SK-N-SH treated with all-trans-retinoic acid at 6 μM for 48 hours (cell line): ENCODE data around the gene SNX13.

Experiments
- ATAC-seq: fragments of 200-7000 bp; cut with Tn5 transposase; 3 replicates; pipeline ENCODE4 v1.9.1; 2020; ENCODE audit warnings: mild to moderate bottlenecking, moderate library complexity
- ARNTL ChIP-seq: fragments of 450-650 bp; formaldehyde crosslinking; IDR thresholded peaks from 2 replicates; pipeline ENCODE4 v1.5.0; 2020; ENCODE audit warnings: low read depth, mild to moderate bottlenecking, moderate library complexity, borderline replicate concordance
- BACH2 ChIP-seq: fragments of 250-450 bp; sonication (Bioruptor Pico); IDR thresholded peaks from 2 replicates; pipeline ENCODE4 v1.9.0; 2021; ENCODE audit warnings: mild to moderate bottlenecking, borderline replicate concordance
- CSDC2 ChIP-seq: fragments of 250-450 bp; sonication (Bioruptor Pico); IDR thresholded peaks from 2 replicates; pipeline ENCODE4 v1.5.0; 2020; ENCODE audit warnings: mild to moderate bottlenecking, moderate library complexity
- CSRNP3 ChIP-seq: fragments of 250-450 bp; sonication (Bioruptor Pico); IDR thresholded peaks from 2 replicates; pipeline ENCODE4 v1.5.1; 2021; ENCODE audit warnings: mild to moderate bottlenecking, moderate library complexity
- OSR1 ChIP-seq: fragments of 250-450 bp; sonication (Bioruptor Pico); IDR thresholded peaks from 2 replicates; pipeline ENCODE4 v1.8.0; 2022; ENCODE audit warnings: moderate library complexity, mild to moderate bottlenecking, inconsistent platforms
- PPARA ChIP-seq: fragments of 250-450 bp; sonication (Bioruptor Pico); IDR thresholded peaks from 2 replicates; pipeline ENCODE4 v1.5.0; 2020; ENCODE audit warnings: mild to moderate bottlenecking, borderline replicate concordance
- RARB ChIP-seq: fragments of 250-450 bp; sonication (Bioruptor Pico); IDR thresholded peaks from 2 replicates; pipeline ENCODE4 v1.8.0; 2021; ENCODE audit warnings: mild to moderate bottlenecking, moderate library complexity
- TCF4 ChIP-seq: fragments of 250-450 bp; sonication (Bioruptor Pico); IDR thresholded peaks from 2 replicates; pipeline ENCODE4 v1.8.0; 2021; ENCODE audit warnings: mild to moderate bottlenecking, moderate library complexity, borderline replicate concordance
- TOX ChIP-seq: fragments of 250-450 bp; sonication (Bioruptor Pico); IDR thresholded peaks from 2 replicates; pipeline ENCODE4 v1.8.0; 2021; ENCODE audit warnings: mild to moderate bottlenecking, moderate library complexity, borderline replicate concordance
- TSHZ2 ChIP-seq: fragments of 250-450 bp; sonication (Bioruptor Pico); IDR thresholded peaks from 2 replicates; pipeline ENCODE4 v1.5.0; 2020; ENCODE audit warnings: mild to moderate bottlenecking, moderate library complexity
- ZC3H10 ChIP-seq: fragments of 250-450 bp; sonication (Bioruptor Pico); IDR thresholded peaks from 2 replicates; pipeline ENCODE4 v1.5.1; 2021; ENCODE audit warnings: mild to moderate bottlenecking, moderate library complexity
- ZFP3 ChIP-seq: fragments of 250-450 bp; sonication (Bioruptor Pico); IDR thresholded peaks from 2 replicates; pipeline ENCODE4 v1.5.0; 2020; ENCODE audit warnings: mild to moderate bottlenecking, moderate library complexity
- ZFP30 ChIP-seq: fragments of 450-650 bp; formaldehyde crosslinking; IDR thresholded peaks from 2 replicates; pipeline ENCODE4 v1.5.0; 2022; ENCODE audit warnings: mild to moderate bottlenecking, moderate library complexity
- ZNF565 ChIP-seq: fragments of 450-650 bp; formaldehyde crosslinking; conservative IDR thresholded peaks from 2 replicates; pipeline ENCODE4 v1.5.0; 2020; ENCODE audit warnings: low read depth, mild to moderate bottlenecking, moderate library complexity
- ZNF70 ChIP-seq: fragments of 450-650 bp; formaldehyde crosslinking; IDR thresholded peaks from 2 replicates; pipeline ENCODE4 v1.5.0; 2020; ENCODE audit warnings: mild to moderate bottlenecking, moderate library complexity
- TF ChIP-seq, protein P1 (sequence below): fragments of 250-450 bp; sonication (Bioruptor Pico); IDR thresholded peaks from 2 replicates; pipeline ENCODE4 v1.8.0; 2020; ENCODE audit warnings: mild to moderate bottlenecking, moderate library complexity, borderline replicate concordance
- TF ChIP-seq, protein P2 (sequence below): fragments of 250-450 bp; sonication (Bioruptor Pico); IDR thresholded peaks from 2 replicates; pipeline ENCODE4 v1.8.0; 2021; ENCODE audit warnings: low read depth, mild to moderate bottlenecking, moderate library complexity, borderline replicate concordance
- TF ChIP-seq, protein P3 (sequence below): fragments of 250-450 bp; sonication (Bioruptor Pico); IDR thresholded peaks from 2 replicates; pipeline ENCODE4 v1.5.1; 2020; ENCODE audit warnings: low read depth, mild to moderate bottlenecking, moderate library complexity

The SNX13 gene

GRCh38 chr7:17946591-17946990 is 6.3 kb upstream of the SNX13 start (continued):
- TF ChIP-seq, protein P1, sequence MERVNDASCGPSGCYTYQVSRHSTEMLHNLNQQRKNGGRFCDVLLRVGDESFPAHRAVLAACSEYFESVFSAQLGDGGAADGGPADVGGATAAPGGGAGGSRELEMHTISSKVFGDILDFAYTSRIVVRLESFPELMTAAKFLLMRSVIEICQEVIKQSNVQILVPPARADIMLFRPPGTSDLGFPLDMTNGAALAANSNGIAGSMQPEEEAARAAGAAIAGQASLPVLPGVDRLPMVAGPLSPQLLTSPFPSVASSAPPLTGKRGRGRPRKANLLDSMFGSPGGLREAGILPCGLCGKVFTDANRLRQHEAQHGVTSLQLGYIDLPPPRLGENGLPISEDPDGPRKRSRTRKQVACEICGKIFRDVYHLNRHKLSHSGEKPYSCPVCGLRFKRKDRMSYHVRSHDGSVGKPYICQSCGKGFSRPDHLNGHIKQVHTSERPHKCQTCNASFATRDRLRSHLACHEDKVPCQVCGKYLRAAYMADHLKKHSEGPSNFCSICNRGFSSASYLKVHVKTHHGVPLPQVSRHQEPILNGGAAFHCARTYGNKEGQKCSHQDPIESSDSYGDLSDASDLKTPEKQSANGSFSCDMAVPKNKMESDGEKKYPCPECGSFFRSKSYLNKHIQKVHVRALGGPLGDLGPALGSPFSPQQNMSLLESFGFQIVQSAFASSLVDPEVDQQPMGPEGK (CRISPR knock-in tag) = no peak
- TF ChIP-seq TCF4 (CRISPR knock-in tag) (no peak), ZFP30 (CRISPR knock-in tag) (no peak), PPARA (CRISPR knock-in tag) (no peak)

- TF ChIP-seq PPARA (CRISPR knock-in tag) (no peak), BACH2 (no peak), ZNF565 (CRISPR knock-in tag) (no peak), TSHZ2 (CRISPR knock-in tag) (no peak)
- no peak for ATAC-seq
Observed at GRCh38 chr7:17944720-17945119, 4.4 kb upstream of the SNX13 start.

DNA sequence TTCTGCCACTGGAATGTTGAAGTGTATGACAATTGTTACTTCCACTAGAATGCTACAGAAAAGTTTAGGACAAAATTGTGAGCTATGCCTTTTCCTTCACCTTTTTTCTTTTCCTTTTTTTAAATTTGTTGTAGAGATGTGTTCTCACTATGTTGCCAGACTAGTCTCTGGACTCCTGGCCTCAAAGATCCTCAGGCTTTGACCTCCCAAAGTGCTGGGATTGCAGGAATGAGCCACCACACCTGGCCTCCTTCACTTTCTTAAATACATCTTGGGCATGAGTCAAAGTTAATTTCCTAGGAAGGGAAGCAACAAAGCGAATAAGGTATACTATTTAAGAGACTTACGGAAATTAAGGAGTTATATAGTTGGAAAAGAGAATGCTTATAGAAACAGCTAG is 2.7 kb upstream of the SNX13 start:
- ATAC-seq = no peak
- TF ChIP-seq ZFP3 (CRISPR knock-in tag) (no peak), ZNF565 (CRISPR knock-in tag) (no peak), ZFP30 (CRISPR knock-in tag) (no peak), TOX (CRISPR knock-in tag) (no peak), PPARA (CRISPR knock-in tag) (no peak), CSDC2 (CRISPR knock-in tag) (no peak), ZC3H10 (CRISPR knock-in tag) (no peak), RARB (no peak)

DNA sequence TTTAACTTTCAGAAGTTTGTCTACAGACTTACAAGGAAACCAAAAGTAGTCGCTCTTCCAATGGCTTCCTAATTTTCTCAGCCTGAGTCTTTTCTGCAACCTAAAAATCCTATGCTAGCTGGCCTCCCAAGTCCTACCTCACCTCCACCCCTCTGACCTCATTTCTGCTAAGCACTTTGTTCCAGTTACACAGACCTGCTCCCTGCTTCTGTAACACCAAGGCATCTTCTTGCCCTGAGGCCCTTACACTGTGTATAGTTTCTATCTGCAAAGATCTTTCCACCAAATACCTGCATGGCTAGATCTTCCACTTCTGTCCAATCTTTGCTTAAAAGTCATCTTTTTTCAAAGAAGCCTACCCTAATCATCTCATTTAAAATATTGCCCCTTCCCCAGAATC is 1.9 kb upstream of the SNX13 start:
- TF ChIP-seq, protein P2, sequence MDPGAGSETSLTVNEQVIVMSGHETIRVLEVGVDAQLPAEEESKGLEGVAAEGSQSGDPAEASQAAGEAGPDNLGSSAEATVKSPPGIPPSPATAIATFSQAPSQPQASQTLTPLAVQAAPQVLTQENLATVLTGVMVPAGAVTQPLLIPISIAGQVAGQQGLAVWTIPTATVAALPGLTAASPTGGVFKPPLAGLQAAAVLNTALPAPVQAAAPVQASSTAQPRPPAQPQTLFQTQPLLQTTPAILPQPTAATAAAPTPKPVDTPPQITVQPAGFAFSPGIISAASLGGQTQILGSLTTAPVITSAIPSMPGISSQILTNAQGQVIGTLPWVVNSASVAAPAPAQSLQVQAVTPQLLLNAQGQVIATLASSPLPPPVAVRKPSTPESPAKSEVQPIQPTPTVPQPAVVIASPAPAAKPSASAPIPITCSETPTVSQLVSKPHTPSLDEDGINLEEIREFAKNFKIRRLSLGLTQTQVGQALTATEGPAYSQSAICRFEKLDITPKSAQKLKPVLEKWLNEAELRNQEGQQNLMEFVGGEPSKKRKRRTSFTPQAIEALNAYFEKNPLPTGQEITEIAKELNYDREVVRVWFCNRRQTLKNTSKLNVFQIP = no peak
- TF ChIP-seq ZFP3 (CRISPR knock-in tag) (no peak), OSR1 (no peak), CSDC2 (CRISPR knock-in tag) (no peak), TSHZ2 (CRISPR knock-in tag) (no peak), ZC3H10 (CRISPR knock-in tag) (no peak), RARB (no peak), ARNTL (CRISPR knock-in tag) (no peak), ZFP30 (CRISPR knock-in tag) (no peak), BACH2 (no peak), ZNF70 (CRISPR knock-in tag) (no peak), CSRNP3 (no peak)
- TF ChIP-seq, protein P3, sequence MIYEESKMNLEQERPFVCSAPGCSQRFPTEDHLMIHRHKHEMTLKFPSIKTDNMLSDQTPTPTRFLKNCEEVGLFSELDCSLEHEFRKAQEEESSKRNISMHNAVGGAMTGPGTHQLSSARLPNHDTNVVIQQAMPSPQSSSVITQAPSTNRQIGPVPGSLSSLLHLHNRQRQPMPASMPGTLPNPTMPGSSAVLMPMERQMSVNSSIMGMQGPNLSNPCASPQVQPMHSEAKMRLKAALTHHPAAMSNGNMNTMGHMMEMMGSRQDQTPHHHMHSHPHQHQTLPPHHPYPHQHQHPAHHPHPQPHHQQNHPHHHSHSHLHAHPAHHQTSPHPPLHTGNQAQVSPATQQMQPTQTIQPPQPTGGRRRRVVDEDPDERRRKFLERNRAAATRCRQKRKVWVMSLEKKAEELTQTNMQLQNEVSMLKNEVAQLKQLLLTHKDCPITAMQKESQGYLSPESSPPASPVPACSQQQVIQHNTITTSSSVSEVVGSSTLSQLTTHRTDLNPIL (CRISPR knock-in tag) = no peak
- TF ChIP-seq, protein P1 (CRISPR knock-in tag) = no peak
- TF ChIP-seq, all 23 proteins: peak for 0
- ATAC-seq = no peak
